GM23338 (cell line): ENCODE data around the gene TOR3A. TPM values are rescaled to one million over a fixed set of nuclear protein-coding genes. Genes with fewer than 3 reads are reported as not detected.

Source experiments
- CREB1 ChIP-seq: fragments of 250-450 bp; sonication (Bioruptor Pico); IDR thresholded peaks from 2 replicates; pipeline ENCODE4 v1.5.0; 2020; ENCODE audit warnings: low read depth, mild to moderate bottlenecking, moderate library complexity
- EZH2 ChIP-seq: fragments of 200-600 bp; sonication (generic); IDR thresholded peaks from one replicate; pipeline ENCODE4 v1.8.0; 2017; ENCODE audit warnings: antibody characterized with exemption, mild to moderate bottlenecking, low read depth; ENCODE audit not compliant: unreplicated experiment
- POLR2AphosphoS5 ChIP-seq: IDR thresholded peaks from 2 replicates; pipeline ENCODE4 v1.6.1; 2016; ENCODE audit warnings: antibody characterized with exemption, low read depth
- REST ChIP-seq: IDR thresholded peaks from one replicate; pipeline ENCODE4 v1.6.1; 2018; ENCODE audit warnings: antibody characterized with exemption; ENCODE audit not compliant: unreplicated experiment
- polyA plus RNA-seq: library from polyadenylated mRNA; unstranded; fragments of >200 nt; fragmentation: Nextera tagmentation; extraction: Ambion mirVana; gene quantifications from 2 replicates; pipeline ENCODE4 v1.2.1, GENCODE V29; 2016
- total RNA-seq: library from RNA; depleted of rRNA; stranded (reverse); fragments of >200 nt; shearing (Covaris generic); gene quantifications from 2 replicates; pipeline ENCODE4 v1.2.3, GENCODE V29; 2014
- TF ChIP-seq, protein P1 (sequence below): fragments of 250-450 bp; sonication (Bioruptor Pico); IDR thresholded peaks from 2 replicates; pipeline ENCODE4 v1.5.0; 2020; ENCODE audit warnings: mild to moderate bottlenecking, moderate library complexity
- TF ChIP-seq, protein P2 (sequence below), 2 experiments: fragments of 200-600 bp in 1 of 2; sonication (generic) in 1 of 2; conservative IDR thresholded peaks; 2 replicates each; pipeline versions ENCODE4 v1.5.1 to v1.6.1; 2016 to 2017; ENCODE audit warnings: antibody characterized with exemption in 2 of 2, low read depth in 2 of 2, mild to moderate bottlenecking in 2 of 2, moderate library complexity in 1 of 2

The TOR3A gene
- total and polyA plus RNA-seq, 2 experiments from 2014 or later: 11.2 to 57.6 TPM

DNA sequence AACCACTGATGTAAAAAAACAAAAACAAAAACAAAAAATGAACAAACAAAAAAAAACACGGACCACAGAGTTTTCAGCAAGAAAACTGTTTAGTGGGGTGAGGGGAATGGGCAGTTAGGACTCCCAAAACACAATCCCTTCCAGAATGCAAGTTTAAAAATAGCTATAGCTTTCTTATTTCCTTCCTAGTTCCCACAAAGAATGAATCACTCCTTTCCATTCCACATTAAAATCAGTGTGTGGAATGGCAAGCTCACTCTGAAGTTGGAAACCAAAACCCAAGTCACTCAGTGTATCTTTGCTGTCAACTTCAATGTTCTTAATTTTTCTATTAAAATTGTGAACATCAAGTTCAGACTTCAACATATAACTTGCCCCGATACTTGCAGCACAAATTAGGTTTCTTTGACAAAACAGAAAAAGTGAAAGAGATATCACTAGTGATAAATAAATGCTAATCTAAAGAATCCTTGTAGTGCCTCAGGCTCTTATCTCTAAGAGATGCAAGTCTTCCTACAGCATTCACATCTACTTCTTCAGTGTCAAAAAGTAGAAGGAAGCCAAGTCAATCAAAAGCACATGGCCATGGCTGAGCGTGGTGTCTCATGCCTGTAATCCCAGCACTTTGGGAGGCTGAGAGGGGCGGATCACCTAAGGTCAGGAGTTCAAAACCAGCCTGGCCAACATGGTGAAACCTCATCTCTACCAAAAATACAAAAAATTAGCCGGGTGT is 45.5 kb downstream of the TOR3A start (continued):
- TF ChIP-seq, protein P1, sequence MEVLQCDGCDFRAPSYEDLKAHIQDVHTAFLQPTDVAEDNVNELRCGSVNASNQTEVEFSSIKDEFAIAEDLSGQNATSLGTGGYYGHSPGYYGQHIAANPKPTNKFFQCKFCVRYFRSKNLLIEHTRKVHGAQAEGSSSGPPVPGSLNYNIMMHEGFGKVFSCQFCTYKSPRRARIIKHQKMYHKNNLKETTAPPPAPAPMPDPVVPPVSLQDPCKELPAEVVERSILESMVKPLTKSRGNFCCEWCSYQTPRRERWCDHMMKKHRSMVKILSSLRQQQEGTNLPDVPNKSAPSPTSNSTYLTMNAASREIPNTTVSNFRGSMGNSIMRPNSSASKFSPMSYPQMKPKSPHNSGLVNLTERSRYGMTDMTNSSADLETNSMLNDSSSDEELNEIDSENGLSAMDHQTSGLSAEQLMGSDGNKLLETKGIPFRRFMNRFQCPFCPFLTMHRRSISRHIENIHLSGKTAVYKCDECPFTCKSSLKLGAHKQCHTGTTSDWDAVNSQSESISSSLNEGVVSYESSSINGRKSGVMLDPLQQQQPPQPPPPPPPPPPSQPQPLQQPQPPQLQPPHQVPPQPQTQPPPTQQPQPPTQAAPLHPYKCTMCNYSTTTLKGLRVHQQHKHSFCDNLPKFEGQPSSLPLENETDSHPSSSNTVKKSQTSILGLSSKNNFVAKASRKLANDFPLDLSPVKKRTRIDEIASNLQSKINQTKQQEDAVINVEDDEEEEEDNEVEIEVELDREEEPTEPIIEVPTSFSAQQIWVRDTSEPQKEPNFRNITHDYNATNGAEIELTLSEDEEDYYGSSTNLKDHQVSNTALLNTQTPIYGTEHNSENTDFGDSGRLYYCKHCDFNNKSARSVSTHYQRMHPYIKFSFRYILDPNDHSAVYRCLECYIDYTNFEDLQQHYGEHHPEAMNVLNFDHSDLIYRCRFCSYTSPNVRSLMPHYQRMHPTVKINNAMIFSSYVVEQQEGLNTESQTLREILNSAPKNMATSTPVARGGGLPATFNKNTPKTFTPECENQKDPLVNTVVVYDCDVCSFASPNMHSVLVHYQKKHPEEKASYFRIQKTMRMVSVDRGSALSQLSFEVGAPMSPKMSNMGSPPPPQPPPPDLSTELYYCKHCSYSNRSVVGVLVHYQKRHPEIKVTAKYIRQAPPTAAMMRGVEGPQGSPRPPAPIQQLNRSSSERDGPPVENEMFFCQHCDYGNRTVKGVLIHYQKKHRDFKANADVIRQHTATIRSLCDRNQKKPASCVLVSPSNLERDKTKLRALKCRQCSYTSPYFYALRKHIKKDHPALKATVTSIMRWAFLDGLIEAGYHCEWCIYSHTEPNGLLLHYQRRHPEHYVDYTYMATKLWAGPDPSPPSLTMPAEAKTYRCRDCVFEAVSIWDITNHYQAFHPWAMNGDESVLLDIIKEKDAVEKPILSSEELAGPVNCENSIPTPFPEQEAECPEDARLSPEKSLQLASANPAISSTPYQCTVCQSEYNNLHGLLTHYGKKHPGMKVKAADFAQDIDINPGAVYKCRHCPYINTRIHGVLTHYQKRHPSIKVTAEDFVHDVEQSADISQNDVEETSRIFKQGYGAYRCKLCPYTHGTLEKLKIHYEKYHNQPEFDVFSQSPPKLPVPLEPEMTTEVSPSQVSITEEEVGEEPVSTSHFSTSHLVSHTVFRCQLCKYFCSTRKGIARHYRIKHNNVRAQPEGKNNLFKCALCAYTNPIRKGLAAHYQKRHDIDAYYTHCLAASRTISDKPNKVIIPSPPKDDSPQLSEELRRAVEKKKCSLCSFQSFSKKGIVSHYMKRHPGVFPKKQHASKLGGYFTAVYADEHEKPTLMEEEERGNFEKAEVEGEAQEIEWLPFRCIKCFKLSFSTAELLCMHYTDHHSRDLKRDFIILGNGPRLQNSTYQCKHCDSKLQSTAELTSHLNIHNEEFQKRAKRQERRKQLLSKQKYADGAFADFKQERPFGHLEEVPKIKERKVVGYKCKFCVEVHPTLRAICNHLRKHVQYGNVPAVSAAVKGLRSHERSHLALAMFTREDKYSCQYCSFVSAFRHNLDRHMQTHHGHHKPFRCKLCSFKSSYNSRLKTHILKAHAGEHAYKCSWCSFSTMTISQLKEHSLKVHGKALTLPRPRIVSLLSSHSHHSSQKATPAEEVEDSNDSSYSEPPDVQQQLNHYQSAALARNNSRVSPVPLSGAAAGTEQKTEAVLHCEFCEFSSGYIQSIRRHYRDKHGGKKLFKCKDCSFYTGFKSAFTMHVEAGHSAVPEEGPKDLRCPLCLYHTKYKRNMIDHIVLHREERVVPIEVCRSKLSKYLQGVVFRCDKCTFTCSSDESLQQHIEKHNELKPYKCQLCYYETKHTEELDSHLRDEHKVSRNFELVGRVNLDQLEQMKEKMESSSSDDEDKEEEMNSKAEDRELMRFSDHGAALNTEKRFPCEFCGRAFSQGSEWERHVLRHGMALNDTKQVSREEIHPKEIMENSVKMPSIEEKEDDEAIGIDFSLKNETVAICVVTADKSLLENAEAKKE (CRISPR knock-in tag): no peak
- TF ChIP-seq REST (no peak), POLR2AphosphoS5 (no peak), CREB1 (no peak), EZH2 (no peak)
- TF ChIP-seq, protein P2, sequence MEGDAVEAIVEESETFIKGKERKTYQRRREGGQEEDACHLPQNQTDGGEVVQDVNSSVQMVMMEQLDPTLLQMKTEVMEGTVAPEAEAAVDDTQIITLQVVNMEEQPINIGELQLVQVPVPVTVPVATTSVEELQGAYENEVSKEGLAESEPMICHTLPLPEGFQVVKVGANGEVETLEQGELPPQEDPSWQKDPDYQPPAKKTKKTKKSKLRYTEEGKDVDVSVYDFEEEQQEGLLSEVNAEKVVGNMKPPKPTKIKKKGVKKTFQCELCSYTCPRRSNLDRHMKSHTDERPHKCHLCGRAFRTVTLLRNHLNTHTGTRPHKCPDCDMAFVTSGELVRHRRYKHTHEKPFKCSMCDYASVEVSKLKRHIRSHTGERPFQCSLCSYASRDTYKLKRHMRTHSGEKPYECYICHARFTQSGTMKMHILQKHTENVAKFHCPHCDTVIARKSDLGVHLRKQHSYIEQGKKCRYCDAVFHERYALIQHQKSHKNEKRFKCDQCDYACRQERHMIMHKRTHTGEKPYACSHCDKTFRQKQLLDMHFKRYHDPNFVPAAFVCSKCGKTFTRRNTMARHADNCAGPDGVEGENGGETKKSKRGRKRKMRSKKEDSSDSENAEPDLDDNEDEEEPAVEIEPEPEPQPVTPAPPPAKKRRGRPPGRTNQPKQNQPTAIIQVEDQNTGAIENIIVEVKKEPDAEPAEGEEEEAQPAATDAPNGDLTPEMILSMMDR (conservative IDR thresholded peaks at IDR 0.05; ENCODE audit: low read depth in 2 of 2): no peak
